Activated T-helper 1 cell treated with anti-CD3 and anti-CD28 coated beads, Interleukin-2, amount 50 U/mL, for 16 hours (primary cell): ENCODE data around the gene ARMC9.
"Not testable (repeated sequence)": the region's sequence is repeated elsewhere in the genome, so short reads cannot be mapped to it uniquely, and the experiment has no call there.

Source experiments
- DNase-seq, 2 donors: peaks; one replicate each; pipeline ENCODE4 v3.0.0-alpha.2; 2020; ENCODE audit warnings: low read depth in 1 of 2, low spot score in 1 of 2

ARMC9 gene

DNA sequence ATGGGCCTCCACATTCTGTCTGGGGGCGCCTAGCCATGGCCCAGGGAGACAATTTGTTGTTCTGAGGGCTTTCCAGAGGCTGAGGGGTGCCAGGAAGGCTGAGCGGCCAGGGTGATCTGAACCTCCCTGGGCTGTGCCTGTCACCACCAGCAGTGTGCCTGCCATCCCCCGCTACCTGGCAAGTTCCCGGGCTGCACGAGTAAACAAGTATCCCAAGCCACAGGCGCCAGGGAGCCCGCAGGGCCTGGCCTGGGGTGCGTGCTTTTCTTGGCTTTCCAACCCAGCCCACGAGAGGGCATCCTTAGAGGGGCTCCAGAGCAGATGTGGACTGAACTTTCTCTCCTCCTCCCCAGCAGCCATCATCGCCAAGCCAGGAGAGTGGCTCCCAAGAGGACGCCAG is 162.0 kb downstream of the ARMC9 start:
- no peak for DNase-seq

DNA sequence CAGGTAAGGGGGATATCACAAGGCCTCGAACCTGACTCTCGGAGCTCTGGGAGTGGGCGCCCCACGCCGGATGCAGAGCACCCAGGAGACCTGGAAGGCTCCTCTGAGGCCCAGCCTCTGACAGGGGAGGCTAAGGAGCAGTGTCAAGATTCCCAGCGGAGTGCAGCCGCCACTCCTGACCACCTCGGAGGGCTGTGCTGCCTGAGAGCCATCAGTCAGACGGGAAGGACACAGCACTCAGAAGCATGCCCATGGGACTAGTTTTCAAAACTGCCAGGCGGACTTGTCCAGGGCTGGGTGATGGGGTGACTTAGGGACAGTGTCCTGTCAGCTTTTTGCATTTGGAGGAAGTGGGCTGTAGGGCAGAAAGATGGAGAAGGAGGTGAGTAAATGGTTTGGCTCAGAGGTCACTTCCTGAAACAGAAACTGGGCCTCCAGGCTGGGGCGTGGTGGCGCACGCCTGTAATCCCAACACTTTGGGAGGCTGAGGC is 162.5 kb downstream of the ARMC9 start:
- DNase-seq = no peak

DNA sequence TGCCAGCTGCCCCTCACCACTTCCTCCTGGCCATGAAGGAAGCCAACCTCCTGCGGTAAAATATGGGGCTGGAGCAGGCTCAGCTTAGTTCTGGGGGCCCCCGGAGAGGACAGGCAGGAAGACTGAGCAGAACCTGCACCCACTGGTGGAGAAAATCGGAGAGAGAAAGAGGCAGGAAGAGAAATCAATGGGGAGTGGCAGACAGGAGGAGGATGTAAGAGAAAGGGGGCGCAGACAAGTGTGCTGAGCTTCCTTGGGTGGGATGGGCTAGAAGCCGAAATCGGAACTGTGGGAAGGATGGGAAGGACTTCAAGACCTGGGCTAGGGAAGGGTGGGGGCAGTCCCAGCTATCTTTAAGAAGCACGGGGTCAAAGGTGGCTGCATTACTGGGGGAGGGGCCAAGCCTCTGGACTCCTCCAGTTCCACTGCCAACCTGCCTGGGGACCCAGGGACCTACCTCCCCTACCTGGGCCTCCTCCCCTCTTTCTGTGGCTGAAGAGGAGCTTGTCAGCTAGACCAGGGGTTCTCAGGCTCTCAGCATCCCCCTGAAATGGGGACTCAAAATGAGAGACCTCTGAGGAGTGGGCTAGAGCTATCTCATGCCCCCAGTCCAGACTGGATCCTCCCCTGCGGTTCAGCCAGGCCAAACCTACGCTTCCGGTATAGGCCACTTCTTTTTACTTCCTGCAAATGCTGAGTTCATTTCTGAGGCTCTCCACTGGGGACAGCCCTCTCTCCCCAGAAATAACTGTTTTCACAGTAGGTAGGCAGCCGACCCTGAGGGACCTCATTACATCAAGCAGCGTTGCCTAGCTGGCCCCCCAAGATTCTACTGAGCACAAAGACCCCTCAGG is 163.5 kb downstream of the ARMC9 start:
- DNase-seq = no peak

DNA sequence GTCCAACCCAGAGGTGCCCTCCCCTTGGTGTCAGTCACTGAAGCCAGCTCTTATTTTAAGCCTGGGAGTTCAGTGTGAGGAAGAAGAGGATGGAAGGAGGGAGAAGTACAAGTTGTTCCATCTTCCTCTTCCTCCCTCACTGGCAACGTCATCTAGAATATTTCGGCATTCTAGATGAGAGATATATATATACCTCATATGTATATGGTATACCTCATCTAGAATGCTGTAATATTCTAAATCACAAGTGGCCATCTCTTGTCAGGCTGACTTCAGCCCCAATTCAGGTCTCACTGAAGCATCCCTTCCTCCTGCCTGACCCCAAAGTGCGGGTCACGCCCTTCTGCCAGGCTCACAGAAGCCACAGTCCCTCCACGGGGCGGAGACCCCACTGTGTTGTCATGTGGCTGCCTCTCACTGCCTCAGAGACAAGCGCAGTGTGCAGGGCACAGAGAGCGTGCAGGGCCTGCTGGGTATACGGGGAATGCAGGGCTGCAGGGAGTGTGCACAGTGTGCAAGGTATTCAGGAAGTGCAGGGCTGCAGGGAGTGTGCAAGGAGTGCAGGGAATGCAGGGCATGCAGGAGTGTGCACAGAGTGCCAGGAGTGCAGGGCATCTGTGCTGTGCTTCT is 164.2 kb downstream of the ARMC9 start:
- no peak for DNase-seq

DNA sequence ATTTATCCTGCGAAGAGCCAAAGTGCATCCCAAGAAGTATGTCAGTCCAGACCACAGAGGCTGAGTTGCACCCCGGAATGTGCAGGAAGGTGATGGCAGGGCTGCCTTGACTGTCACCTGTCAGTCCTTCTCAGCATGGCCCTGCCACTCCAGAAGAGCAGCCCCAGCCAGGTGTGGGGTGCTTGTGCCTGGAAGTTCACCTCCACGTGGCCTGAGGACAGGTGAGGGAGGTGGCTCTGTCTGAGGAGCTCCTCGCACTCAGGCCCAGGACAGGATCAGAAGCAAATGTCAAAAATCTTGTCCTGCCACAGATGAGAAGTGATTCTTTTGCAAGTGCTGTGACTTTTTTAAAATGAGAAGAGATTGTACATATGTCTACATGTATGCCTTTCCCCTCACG is 165.6 kb downstream of the ARMC9 start:
- DNase-seq = no peak

DNA sequence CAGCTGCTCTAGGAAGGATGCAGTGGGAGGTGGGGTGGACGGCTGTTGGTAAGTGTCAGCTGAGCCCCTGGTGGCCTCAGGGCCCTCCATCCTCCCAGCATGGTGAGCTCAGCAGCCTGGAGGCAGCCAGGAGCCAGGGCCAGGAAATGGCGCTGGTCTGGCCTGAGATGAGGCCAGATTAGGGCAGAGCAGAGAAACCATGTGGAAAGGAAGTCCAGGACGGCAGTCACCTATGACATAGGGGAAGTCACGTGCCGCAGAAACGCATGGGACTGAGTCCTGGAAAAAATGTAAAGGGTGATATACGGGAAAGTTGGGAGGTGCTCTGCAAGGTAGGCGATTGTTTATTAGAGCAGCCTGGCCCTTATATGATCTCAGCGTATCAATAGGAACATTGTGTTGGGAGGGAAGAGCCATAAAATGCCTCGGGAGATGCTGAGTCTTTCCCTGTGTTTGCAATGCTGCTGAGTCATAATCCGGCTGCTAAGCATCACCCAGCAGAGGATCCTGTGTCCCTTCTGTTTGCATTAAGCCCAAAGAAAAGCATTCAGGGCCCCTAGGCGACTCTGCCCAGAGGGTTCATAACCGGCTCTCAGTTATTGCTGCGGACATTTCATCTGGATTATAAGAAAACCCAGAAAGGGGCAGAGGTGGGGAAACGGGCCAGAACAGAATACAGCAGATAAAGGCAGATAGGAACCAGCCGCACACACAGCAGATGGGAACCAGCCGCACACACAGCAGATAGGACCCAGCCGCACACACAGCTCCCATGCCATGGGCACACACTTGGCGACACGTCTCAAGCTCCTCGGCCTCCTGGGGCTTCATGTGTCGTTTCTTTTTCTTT is 166.8 kb downstream of the ARMC9 start:
- DNase-seq = no peak

DNA sequence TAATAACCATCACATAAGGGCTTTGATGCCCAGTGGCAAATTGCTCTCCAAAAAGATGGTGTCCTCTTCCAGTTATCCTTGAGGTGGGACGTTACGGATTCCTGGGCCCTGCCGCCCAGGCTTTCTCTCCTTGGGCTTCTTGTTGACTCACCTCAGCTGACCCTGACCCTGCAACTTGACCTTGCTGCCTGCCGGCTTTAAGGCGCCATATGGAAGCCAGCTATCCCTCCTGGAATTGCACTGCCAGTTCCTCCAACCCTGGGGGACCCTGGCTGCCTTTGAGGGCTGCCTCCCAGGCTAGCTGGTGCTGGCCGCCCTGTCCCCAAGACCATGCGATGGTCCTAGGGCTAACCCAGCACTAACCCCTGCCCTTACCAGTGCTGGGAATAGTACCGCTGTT is 168.7 kb downstream of the ARMC9 start:
- DNase-seq = no peak

DNA sequence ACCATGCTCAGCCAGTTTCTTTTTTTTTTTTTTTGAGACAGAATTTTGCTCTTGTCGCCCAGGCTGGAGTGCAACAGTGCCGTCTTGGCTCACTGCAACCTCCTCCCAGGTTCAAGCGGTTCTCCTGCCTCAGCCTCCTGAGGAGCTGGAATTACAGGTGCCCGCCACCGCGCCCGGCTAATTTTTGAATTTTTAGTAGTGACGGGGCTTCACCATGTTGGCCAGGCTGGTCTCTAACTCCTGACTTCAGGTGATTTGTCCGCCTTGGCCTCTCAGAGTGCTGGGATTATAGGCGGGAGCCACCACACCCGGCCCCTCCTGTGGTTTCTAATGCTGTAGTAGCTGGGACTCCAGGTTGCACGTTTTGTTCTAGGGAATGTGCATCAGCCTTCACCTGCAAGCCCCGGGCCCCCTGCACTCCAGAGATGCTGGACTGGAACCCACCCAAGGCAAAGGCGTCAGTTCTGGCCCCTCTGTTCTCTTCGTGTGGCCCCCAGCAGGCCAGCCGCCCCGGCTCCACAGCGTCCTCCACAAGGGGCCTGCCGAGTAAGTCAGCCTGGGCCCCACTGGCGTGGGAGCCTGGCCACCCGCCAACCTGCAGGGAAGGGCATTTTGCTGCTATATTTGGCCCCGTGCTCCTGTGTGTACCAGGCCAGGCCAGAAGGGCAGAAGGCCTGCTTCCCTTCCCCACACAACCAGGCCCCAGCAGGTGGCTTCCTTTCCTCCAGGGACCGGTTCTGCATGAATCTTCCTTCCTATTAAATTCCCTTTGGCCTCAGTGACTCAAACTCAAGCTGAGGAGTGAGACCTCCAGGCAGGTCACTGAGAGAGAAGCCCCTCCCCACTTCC is 171.4 kb downstream of the ARMC9 start:
- no peak for DNase-seq

DNA sequence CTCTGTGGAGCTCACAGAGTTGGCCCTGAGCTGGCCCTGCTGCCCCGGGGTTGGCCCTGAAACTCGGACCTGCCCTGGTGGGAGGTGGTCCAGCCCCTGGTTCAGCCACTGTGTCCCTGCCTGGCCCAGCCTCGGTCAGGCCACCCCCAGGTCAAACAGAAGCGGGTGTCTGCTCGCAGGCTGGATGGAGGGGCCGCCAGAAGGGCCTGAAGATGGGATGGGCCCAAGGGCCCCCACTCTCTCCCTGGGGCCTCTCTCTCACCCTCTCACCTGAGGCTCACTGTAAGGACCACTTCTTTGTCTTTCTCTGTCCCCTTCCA is 172.0 kb downstream of the ARMC9 start:
- DNase-seq = no peak

DNA sequence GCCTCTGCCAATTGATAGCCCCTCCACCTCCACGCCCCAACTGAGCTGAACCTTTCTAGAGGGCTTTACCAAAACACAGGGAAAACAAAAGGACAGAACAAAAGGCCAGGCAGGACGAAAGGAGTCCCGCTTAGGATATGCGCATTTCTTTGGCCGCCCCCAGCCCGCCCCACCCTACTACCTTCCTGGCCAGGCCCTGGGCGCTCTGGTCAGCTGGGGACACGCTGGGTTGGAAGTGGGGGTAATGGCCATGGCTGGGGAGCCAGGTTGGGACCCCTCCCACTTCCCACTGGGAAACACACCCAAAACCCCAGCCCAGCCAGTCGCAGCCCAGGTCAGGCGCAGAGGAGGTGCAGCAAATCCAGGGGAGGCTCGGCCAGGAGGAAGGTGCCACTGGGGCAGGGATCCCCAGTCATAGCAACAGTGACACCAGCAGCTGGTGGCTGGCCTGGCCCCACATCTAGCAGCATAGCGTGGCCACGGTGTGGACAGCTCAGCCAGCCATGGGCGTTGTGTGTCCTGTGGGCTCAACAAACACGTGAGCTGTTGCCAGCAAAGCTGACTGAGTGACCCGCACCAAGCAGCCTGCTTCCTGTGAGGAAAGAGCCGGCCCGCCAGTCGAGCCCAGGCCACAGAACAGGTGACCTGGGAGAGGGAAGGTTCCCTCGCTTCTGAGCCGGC is 172.5 kb downstream of the ARMC9 start:
- no peak for DNase-seq

DNA sequence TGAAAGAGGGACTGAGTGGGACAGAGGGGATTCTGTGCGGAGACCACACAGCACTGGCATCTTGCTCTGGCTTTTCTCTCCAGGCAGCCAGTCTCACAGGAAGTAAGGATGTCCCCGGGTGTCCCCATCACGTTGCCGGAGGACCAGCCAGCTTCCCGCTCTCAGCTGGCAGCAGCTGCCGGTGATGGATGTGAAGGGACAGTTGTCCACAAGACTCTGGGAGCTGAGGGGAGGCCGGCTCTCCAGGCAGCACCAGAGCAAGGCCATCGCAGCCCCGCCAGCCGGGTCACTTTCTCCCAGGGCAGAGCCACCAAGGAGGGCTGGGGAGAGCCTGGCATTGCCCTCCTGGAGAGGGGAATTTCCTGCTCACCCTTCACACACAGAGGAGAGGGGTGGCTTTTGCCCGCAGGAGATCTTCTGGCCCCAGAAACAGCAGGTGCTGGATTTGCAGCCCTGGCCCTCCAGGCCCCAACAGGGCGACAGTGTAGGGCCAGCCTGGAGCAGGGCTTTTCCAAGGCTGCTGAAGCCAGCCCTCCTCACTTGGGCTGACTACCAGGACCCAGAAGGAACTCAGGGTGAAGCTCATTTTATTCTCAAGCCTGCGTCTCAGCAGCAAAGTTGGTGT is 173.1 kb downstream of the ARMC9 start:
- no peak for DNase-seq

DNA sequence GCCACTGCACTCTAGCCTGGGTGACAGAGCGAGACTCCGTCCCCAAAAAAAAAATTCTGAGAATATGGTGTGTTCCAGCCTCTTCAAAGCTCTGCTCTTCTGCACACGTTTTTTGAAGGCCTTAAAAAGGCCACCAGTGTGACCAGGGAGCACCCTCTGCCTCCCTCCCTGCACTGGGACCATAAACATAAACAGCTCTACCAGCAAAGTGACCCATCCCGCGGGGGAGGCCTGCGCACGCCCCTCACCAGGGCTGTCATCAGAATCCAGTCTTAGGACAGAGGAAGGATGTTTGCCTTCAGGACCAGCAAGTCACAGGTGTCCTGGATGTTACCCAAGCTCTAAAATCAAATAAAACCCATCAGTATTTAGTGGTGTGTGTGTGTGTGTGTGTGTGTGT is 173.9 kb downstream of the ARMC9 start:
- no peak for DNase-seq

DNA sequence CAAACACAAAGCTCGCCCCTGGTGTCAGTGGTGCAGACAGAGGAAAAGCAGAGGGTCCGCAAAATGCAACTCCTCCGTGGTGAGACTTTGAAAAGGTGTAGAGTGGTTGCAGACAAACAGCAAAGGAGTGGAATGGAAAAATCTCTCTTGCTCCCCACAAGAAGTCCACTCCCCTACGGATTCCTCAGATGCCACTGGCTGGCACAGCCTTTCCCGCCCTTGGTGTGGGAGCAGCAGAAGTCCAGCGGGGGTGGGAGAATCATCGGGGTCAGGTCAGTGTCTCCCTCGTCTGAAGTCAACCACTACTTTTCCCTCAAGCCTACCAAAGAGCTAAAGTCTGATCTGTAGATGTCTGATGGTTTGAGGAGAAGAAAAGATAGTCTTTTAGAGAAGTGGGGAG is 174.8 kb downstream of the ARMC9 start:
- DNase-seq = no peak

DNA sequence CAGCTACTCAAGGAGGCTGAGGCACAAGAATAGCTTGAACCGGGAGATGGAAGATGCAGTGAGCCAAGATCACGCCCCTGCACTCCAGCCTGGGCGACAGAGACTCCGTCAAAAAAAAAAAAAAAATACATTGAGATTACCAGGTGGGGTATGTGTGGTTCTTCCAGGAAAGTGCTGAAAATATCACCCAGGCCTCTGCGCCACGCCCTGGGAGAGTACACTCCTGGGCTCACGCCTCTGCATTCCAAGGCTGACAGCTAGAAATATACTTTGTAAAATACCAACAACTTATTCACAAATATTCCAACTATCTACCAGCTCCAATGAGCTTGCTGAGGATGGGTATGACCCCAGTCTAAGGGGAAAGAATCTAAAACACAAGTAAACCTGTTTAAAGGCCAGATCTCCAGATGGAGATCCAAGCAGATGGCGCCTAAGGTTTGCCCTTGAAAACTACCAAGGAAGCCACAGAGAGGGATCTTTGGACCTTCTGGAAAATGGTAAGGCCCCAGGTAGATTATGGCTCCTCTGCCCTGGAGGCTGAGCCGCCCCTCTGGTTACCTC is 175.4 kb downstream of the ARMC9 start:
- DNase-seq = no peak

DNA sequence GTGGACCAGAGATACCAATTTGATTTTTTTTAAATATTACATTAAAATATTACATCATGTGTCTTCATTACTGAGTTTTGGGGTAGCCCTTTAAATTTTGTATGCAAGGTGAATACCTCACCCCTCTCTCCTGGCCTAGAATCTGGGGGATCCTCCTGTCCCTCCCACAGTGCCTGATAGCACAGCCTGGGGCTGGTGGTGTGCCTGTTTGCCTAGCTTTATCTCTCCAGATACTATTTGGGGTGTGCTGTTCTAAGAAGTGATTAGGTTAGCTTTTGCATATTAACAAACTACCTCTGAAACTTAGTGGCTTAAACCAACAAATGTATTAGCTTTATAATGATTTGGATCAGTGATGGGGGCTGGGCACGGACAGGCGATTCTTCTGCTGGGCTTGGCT is 176.3 kb downstream of the ARMC9 start:
- no peak for DNase-seq

DNA sequence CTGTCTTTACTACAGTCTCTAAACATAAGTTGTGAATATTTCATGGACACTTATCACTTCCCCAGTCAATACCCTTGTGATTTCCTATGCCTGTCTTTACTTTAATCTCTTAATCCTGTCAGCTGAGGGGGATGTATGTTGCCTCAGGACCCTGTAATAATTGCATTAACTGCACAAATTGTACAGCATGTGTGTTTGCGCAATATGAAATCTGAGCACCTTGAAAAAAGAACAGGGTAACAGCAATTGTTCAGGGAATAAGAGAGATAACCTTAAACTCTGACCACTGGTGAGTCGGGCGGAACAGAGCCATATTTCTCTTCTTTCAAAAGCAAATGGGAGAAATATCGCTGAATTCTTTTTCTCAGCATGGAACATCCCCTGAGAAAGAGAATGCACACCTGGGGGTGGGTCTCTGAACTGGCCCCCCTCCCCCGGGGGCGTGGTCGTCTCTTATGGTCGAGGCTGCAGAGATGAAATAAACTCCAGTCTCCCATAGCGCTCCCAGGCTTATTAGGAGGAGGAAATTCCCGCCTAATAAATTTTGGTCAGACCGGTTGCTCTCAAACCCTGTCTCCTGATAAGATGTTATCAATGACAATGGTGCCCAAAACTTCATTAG is 177.7 kb downstream of the ARMC9 start:
- DNase-seq = not testable (repeated sequence)

DNA sequence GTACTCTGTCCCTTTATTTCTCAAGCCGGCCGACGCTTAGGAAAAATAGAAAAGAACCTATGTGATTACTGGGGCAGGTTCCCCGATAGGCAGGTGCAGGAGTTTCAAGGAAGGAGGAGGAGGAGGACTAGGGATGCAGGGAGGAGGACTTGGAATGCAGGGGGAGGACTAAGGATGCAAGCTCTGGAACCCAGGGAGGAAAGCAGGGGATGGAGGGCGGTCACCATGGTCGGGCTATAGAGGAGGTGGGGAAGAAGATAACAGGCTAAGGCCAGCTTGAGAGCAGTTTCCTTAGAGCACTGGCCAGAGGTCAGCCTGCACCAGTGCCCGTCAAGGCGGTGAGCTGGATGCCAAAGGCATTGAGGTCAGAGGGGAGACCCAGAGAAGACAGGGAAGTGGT is 178.4 kb downstream of the ARMC9 start:
- no peak for DNase-seq

DNA sequence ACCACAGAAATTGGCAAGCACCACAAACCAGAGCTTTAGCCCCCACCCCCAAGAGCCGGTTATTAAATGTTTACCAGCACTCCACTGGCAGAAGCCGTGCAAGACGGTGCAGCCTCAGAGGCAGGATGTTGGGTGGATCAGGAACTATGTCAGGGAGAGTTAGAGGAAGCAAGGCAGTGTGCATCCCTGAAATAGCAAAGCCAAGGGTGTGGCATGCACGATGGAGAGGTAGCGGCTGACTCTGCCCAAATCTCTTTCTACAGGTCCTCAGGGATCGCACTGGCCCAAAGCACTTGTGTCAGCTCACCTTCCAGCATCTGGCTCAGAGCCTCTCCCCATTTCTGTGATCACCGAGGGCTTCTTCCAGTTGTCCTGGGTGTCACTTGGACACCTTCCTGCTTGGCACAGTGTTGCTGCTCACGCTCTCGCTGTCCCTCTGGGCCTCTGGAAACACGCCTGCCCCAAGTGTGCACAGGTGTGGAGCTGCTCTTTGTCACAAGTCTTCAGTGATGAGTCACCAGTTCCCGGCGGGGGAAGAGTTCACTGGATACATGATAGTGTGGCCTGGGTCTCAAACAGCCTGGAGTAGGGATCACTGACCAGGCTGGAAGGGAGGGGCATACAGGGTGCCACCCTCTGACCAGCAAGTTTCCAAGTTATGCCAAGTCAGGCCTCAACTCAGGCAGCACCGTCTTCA is 179.7 kb downstream of the ARMC9 start:
- no peak for DNase-seq
